Measurements from ENCODE around the gene UBE2F.
A peak's percentile ranks its signal among the peaks of the same experiment; 100 is the strongest.
"Not testable (repeated sequence)": the region's sequence is repeated elsewhere in the genome, so short reads cannot be mapped to it uniquely, and the experiment has no call there.

UBE2F gene

GRCh38 chr2:238046725-238047270 is 80.0 kb downstream of the UBE2F start:
- Mint-ChIP-seq H3K27me3 (no peaks in the 10 kb centered on the region), H3K9me3 (peaks cover 20% of the 10 kb centered on the region), H3K4me3 (no peak overlapping the region), H3K36me3 (ENCODE audit: low read depth) (peaks cover 55% of the 10 kb centered on the region), H3K4me1 (ENCODE audit: low read depth) (no peaks in the 10 kb centered on the region), H3K27ac (no peak overlapping the region)
- DNase-seq: peak; percentile 19

GRCh38 chr2:238053191-238053776 is 86.5 kb downstream of the UBE2F start:
- Mint-ChIP-seq H3K9me3 (peaks cover 9% of the 10 kb centered on the region), H3K4me3 (no peak overlapping the region), H3K27me3 (peaks cover 29% of the 10 kb centered on the region), H3K4me1 (ENCODE audit: low read depth) (peaks cover 3% of the 10 kb centered on the region), H3K36me3 (ENCODE audit: low read depth) (no peaks in the 10 kb centered on the region), H3K27ac (no peak overlapping the region)
- no peak for DNase-seq

DNA sequence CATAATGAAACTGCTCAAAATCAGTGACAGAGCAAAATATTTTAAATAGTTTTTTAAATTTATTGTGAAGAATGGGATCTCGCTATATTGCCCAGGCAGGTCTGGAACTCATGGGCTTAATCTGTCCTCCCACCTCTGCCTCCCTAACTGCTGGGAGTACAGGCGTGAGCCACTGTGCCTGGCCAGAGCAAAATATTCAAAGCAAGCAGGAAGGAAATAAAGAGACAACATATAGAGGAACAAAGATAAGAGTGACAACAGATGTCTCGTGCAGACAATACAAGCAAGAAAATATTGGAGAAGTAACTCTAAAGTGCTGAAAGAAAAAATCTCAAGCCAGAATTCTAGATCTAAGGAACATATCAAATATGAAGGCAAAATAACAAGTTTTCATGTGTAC is 89.0 kb downstream of the UBE2F start:
- Mint-ChIP-seq H3K36me3 (ENCODE audit: low read depth) (peaks cover 4% of the 10 kb centered on the region), H3K27me3 (peaks cover 34% of the 10 kb centered on the region), H3K4me3 (no peak overlapping the region), H3K27ac (no peak overlapping the region), H3K9me3 (peaks cover 2% of the 10 kb centered on the region), H3K4me1 (ENCODE audit: low read depth) (peaks cover 18% of the 10 kb centered on the region)
- no peak for DNase-seq

GRCh38 chr2:238057696-238058575 is 91.1 kb downstream of the UBE2F start:
- Mint-ChIP-seq H3K27me3 (peaks cover 33% of the 10 kb centered on the region), H3K4me1 (ENCODE audit: low read depth) (peaks cover 33% of the 10 kb centered on the region), H3K36me3 (ENCODE audit: low read depth) (peaks cover 21% of the 10 kb centered on the region)
- not testable (repeated sequence) for H3K4me3 Mint-ChIP-seq, H3K9me3 Mint-ChIP-seq, H3K27ac Mint-ChIP-seq, DNase-seq

DNA sequence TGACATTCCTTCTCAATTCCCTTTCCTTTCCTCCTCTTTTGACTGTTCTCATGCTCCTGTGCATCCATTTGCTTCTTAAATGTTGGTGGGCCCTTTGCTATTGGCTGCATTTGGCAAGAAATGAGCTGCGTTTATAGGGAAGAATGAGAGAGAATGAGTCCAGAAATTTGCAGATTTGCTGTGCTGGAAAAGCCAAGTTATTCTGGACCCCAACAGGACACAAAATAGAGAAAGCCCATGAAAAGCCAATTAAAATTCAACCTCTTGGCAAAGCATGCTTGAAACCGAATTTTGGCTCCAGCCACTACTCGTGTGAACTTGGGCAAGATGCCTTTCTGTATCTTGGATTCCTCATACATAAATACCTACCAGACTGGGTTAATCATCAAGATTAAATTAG is 92.7 kb downstream of the UBE2F start:
- H3K4me3 Mint-ChIP-seq: peak overlapping the region; percentile 92
- peaks cover 26% of the 10 kb centered on the region for H3K27me3 Mint-ChIP-seq
- H3K9me3 Mint-ChIP-seq: no peaks in the 10 kb centered on the region
- peak overlapping the region; percentile 5 for H3K27ac Mint-ChIP-seq
- H3K36me3 Mint-ChIP-seq (ENCODE audit: low read depth): peaks cover 37% of the 10 kb centered on the region
- peaks cover 48% of the 10 kb centered on the region for H3K4me1 Mint-ChIP-seq (ENCODE audit: low read depth)
- no peak for DNase-seq

- Mint-ChIP-seq H3K4me3 (peak overlapping the region; percentile 92), H3K4me1 (ENCODE audit: low read depth) (peaks cover 53% of the 10 kb centered on the region), H3K36me3 (ENCODE audit: low read depth) (peaks cover 43% of the 10 kb centered on the region), H3K27me3 (peaks cover 26% of the 10 kb centered on the region), H3K9me3 (no peaks in the 10 kb centered on the region), H3K27ac (peak overlapping the region; percentile 90)
- DNase-seq: no peak
These were observed 93.3 kb downstream of the UBE2F start for GRCh38 chr2:238060096-238060541.

DNA sequence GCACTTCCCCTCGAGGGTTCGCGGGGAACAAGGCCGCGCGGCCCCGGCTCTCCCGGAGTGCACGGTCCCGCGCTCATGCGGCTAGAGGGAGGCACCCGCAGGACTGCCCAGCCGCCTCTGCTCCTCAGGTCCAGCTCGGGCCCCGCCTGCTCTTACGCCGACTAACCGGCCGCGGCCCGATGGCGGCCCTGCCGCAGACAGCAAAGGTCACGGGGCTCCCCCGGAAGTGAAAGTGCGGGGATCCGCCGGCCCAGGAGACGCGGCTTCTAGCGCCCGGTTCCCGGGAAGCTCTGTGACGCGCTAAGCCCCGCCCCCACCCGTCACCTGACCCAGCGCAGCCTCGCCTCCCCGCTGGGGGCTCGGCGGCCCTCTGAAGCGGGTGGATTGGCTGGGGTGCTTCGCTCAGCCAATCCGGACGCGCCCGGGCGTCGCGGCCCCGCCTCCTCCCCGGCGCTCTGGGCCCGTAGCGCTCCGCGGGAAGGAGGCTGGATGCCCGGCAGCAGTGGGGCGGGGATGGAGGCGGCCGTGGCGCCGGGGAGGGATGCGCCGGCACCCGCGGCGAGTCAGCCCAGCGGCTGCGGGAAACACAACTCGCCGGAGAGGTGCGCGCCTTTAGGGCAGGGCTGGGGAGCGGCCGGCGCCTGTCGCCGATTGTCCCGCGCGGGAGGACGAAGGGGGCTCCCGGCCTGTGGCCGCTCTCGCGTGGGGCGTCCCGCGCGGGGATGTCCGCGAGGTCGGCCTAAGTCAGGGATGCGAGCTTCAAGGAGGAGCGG is 93.9 kb downstream of the UBE2F start, which contains the start of gene SCLY:
SCLY (plus strand) TSS at position 460 of the 773 bp plus-strand sequence; CDS start at position 514, 54 bp downstream.
- H3K4me3 Mint-ChIP-seq: peak within 1 kb of the TSS; percentile 92
- peak; percentile 97 for DNase-seq
- H3K27ac Mint-ChIP-seq: peak within 1 kb of the TSS; percentile 92
- peaks cover 23% of the 10 kb centered on the region for H3K27me3 Mint-ChIP-seq
- H3K4me1 Mint-ChIP-seq (ENCODE audit: low read depth): peaks cover 55% of the 10 kb centered on the region
- H3K36me3 Mint-ChIP-seq (ENCODE audit: low read depth): peaks cover 48% of the 10 kb centered on the region
- H3K9me3 Mint-ChIP-seq: no peaks in the 10 kb centered on the region

DNA sequence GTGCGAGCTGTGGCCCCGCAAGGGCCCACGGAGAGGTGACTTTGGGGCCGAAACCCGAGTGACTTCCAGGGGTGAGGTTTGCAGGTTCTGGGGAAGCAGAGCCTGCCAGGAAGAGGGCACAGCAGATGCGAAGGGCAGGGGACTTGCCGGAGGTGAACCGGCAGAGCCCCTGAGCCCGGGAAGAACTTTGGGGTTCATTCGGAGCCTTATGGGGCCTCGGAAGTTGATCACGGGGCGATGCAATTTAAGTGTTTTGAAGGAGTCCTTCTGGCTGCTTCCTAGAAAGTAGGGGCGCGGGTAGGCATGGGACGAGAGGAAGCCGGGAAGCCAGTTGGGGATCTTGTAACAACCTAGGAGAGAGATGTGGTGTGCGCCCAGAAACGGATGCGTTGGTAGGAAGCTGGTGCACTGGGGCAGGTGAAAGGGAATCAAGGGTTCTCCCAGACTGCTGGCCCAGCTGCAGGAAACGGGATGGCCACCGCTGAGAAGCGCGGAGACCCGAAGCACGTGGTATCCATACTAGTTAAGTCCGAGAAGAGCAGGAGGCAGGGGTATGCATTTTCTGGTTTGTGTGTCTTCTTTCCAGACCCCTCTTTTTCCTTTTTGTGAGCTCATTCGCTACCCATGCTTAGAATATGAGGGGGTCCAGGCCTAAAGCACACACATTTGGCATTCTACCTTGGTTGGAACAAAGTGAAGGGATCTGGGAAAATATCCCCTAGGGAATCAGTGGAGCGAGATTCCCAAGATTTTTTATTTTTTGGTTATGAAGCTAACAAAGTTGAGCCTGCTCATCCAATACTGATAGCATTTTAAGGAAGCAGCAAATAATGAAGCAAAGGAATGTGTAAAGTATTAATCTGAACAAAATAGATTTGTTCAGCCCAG is 94.7 kb downstream of the UBE2F start:
- Mint-ChIP-seq H3K4me1 (ENCODE audit: low read depth) (peaks cover 63% of the 10 kb centered on the region), H3K36me3 (ENCODE audit: low read depth) (peaks cover 56% of the 10 kb centered on the region), H3K27ac (peak overlapping the region; percentile 92), H3K4me3 (peak overlapping the region; percentile 92), H3K27me3 (peaks cover 15% of the 10 kb centered on the region), H3K9me3 (peaks cover 7% of the 10 kb centered on the region)
- DNase-seq: no peak

DNA sequence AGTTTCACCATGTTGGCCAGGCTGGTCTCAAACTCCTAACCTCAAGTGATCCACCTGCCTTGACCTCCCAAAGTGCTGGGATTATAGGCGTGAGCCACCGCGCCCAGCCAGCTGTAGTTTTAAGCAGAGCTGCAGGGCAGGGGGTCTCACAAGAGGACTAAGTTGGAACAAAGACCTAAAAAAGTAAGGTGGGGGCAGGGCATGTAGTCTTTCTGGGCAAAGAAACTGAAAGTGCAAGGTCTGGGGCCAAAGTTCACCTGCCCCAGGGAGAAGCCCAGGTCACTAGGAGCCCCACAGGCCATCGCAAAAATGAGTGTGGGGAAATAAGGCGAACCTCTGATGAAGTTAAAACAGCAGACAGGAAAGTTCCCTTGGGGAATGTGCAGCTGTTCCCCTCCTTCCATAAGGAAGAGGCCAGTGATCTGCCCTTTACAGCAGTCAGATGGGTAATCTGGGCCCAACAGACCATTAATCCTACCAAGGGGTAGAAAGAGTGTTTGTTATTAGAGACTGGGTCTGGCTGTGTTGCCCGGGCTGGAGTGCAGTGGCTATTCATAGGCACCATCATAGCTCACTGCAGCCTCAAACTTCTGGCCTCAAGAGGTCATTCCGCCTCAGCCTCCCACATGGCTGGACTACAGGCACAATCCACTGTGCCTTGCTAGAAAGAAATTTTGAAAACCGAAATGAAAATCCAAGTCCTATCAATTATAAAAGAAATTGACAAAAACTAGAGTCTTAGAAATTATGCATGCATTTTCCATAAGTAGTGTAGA is 96.8 kb downstream of the UBE2F start:
- Mint-ChIP-seq H3K4me3 (peak overlapping the region; percentile 92), H3K27ac (peak overlapping the region; percentile 3), H3K27me3 (peaks cover 1% of the 10 kb centered on the region), H3K36me3 (ENCODE audit: low read depth) (peaks cover 76% of the 10 kb centered on the region), H3K4me1 (ENCODE audit: low read depth) (peaks cover 77% of the 10 kb centered on the region), H3K9me3 (peaks cover 16% of the 10 kb centered on the region)
- DNase-seq: peak; percentile 15

DNA sequence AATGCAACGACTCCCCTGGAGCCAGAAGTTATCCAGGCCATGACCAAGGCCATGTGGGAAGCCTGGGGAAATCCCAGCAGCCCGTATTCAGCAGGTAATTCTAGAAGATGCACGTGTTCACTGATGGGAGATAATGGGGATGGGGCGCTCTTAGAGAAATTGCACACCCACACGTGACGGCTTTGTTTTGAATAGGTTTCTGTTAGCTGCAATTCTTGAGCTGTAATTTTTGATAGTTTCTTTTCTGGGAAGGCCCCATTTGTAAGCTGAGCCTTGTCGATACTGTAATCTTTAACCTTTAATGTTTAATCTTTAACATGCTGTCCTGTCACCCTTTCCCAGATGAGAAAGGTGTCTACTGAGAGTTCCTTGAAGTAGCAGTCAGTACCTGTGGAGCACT is 97.6 kb downstream of the UBE2F start:
- Mint-ChIP-seq H3K27ac (peak overlapping the region; percentile 3), H3K36me3 (ENCODE audit: low read depth) (peaks cover 83% of the 10 kb centered on the region)

GRCh38 chr2:238065071-238065846 is 98.4 kb downstream of the UBE2F start:
- DNase-seq: no peak
- Mint-ChIP-seq H3K4me1 (ENCODE audit: low read depth) (peaks cover 78% of the 10 kb centered on the region), H3K4me3 (no peak overlapping the region), H3K9me3 (peaks cover 16% of the 10 kb centered on the region), H3K27me3 (no peaks in the 10 kb centered on the region), H3K36me3 (ENCODE audit: low read depth) (peaks cover 88% of the 10 kb centered on the region), H3K27ac (no peak overlapping the region)

More for the DNA sequence above, 97.6 kb downstream of the UBE2F start:
- Mint-ChIP-seq H3K27me3 (no peaks in the 10 kb centered on the region), H3K4me1 (ENCODE audit: low read depth) (peaks cover 80% of the 10 kb centered on the region), H3K9me3 (peaks cover 16% of the 10 kb centered on the region), H3K4me3 (peak overlapping the region; percentile 92)
- peak; percentile 9 for DNase-seq

DNA sequence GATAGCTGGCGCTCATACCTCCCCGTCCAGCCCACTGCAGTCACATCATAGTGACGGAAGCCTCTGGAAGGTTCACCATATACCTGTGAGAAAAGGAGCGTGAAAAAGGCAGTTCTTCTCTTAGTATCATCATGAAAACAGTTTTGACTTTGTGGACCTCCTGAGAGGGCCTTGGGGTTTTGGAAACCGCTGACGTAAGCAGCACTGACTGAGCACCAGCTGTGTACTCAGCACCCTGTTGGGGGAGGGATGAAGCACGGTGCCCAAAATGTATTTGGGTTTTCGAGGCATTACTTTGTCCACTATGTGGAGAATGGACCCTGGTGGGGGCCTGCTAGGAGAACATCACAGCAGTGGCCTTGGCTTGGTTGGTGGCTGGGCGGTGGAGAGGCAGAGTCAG is 99.4 kb downstream of the UBE2F start:
- peaks cover 78% of the 10 kb centered on the region for H3K4me1 Mint-ChIP-seq (ENCODE audit: low read depth)
- no peaks in the 10 kb centered on the region for H3K27me3 Mint-ChIP-seq
- peaks cover 95% of the 10 kb centered on the region for H3K36me3 Mint-ChIP-seq (ENCODE audit: low read depth)
- peak overlapping the region; percentile 3 for H3K4me3 Mint-ChIP-seq
- H3K9me3 Mint-ChIP-seq: peaks cover 16% of the 10 kb centered on the region
- H3K27ac Mint-ChIP-seq: peak overlapping the region; percentile 87
- DNase-seq: no peak
